Mesendoderm (in vitro differentiated cells): Measurements from ENCODE around the gene UBR1.

ENCODE experiments used
- DNase-seq: peaks from one replicate; pipeline ENCODE4 v3.0.0; 2013
- H2AK5ac ChIP-seq: 2 replicates; pipeline ENCODE4 v1.6.1; 2013; ENCODE audit warnings: low read length, inconsistent platforms
- H2BK120ac ChIP-seq: 2 replicates; pipeline ENCODE4 v1.6.1; 2013; ENCODE audit warnings: low read depth, mild to moderate bottlenecking, low read length, moderate library complexity, mixed read lengths
- H2BK15ac ChIP-seq: replicated peaks from 2 replicates; pipeline ENCODE4 v1.6.1; 2013; ENCODE audit warnings: low read depth, mild to moderate bottlenecking, moderate library complexity
- H2BK5ac ChIP-seq: 2 replicates; pipeline ENCODE4 v1.6.1; 2013; ENCODE audit warnings: low read length, inconsistent platforms
- H3K18ac ChIP-seq: 2 replicates; pipeline ENCODE4 v1.6.1; 2013; ENCODE audit warnings: mild to moderate bottlenecking, low read length, mixed read lengths
- H3K23ac ChIP-seq: one replicate; pipeline ENCODE4 v1.6.1; 2013; ENCODE audit warnings: low read length
- H3K27ac ChIP-seq: 2 replicates; pipeline ENCODE4 v1.5.1; 2013; ENCODE audit warnings: low read depth, mild to moderate bottlenecking, inconsistent platforms, low read length, moderate library complexity
- H3K27me3 ChIP-seq: 2 replicates; pipeline ENCODE4 v1.6.1; 2013; ENCODE audit warnings: low read length, control low read depth, mild to moderate bottlenecking, inconsistent platforms; ENCODE audit not compliant: insufficient read depth, poor library complexity
- H3K36me3 ChIP-seq: 2 replicates; pipeline ENCODE4 v1.6.1; 2013; ENCODE audit warnings: low read length, inconsistent platforms; ENCODE audit not compliant: control insufficient read depth, insufficient read depth
- H3K4ac ChIP-seq: one replicate; pipeline ENCODE4 v1.6.1; 2013; ENCODE audit warnings: low read depth, mild to moderate bottlenecking, low read length, moderate library complexity
- H3K4me1 ChIP-seq: 2 replicates; pipeline ENCODE4 v1.6.1; 2013; ENCODE audit warnings: low read depth, low read length, inconsistent platforms; ENCODE audit not compliant: control insufficient read depth
- H3K4me2 ChIP-seq: 2 replicates; pipeline ENCODE4 v1.6.1; 2013; ENCODE audit warnings: low read length
- H3K4me3 ChIP-seq: 2 replicates; pipeline ENCODE4 v1.5.1; 2013; ENCODE audit warnings: mild to moderate bottlenecking, low read length
- H3K56ac ChIP-seq: one replicate; pipeline ENCODE4 v1.6.1; 2013; ENCODE audit warnings: low read length
- H3K79me1 ChIP-seq: 2 replicates; pipeline ENCODE4 v1.6.1; 2013; ENCODE audit warnings: low read length, inconsistent platforms
- H3K79me2 ChIP-seq: 2 replicates; pipeline ENCODE4 v1.6.1; 2013; ENCODE audit warnings: mild to moderate bottlenecking, low read length; ENCODE audit not compliant: control insufficient read depth, insufficient read depth
- H3K9ac ChIP-seq: 2 replicates; pipeline ENCODE4 v1.6.1; 2013; ENCODE audit warnings: low read length, inconsistent platforms
- H4K5ac ChIP-seq: one replicate; pipeline ENCODE4 v1.6.1; 2013; ENCODE audit warnings: low read length
- H4K8ac ChIP-seq: one replicate; pipeline ENCODE4 v1.6.1; 2013; ENCODE audit warnings: low read depth, mild to moderate bottlenecking, control low read depth, low read length, moderate library complexity
- WGBS: extraction: QIAGEN DNeasy Blood & Tissue Kit; methylation state at CpG from one replicate; pipeline ENCODE4 v1.1.7; 2013; ENCODE audit warnings: low lambda C conversion rate, missing lambda C conversion rate; ENCODE audit not compliant: insufficient coverage; ENCODE audit errors: extremely low coverage; 5-methylcytosine and 5-hydroxymethylcytosine counted together

Gene UBR1

DNA sequence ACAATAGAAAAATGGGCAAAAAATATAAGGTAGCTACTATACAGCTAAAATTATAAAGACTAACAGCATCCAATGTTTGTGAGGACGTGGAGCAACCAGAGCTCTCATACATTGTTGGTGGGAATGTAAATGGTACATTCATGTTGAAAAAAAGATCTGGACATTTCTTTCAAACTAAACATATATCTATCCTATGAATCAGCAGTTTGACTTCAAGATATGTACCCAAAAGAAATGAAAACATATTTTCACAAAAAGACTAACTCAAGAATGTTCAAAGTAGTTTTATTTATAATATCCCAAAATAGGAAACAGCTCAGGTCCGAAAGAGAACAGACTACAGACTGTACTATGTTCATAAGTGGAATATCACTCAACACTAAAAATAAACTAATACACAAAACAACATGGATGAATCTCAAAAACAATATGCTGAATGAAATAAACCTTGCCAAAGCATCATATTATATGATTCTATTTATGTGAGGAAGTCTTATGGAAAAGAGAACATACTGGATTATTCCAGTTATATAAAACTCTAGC, 176.5 kb downstream of the UBR1 start:
- H3K79me1 ChIP-seq, result no peaks in the 10 kb centered on the region
- no peak overlapping the region for H4K5ac ChIP-seq
- H2AK5ac ChIP-seq, result no peak overlapping the region
- no peaks in the 10 kb centered on the region for H3K4me1 ChIP-seq
- H3K27me3 ChIP-seq, result no peaks in the 10 kb centered on the region
- no peak for DNase-seq
- H4K8ac ChIP-seq, result no peak overlapping the region
- no peak overlapping the region for H3K4me2 ChIP-seq
- H3K23ac ChIP-seq, result no peak overlapping the region
- H3K18ac ChIP-seq, result no peak overlapping the region
- no peaks in the 10 kb centered on the region for H3K36me3 ChIP-seq
- no peak overlapping the region for H2BK5ac ChIP-seq
- no CpG with 5 or more reads among the region's 2 CpGs for WGBS
- H3K4me3 ChIP-seq, result no peak overlapping the region
- no peak overlapping the region for H3K4ac ChIP-seq
- no peak overlapping the region for H3K56ac ChIP-seq
- no peak overlapping the region for H2BK15ac ChIP-seq
- no peak overlapping the region for H3K27ac ChIP-seq
- no peak overlapping the region for H3K9ac ChIP-seq
- H3K79me2 ChIP-seq, result no peaks in the 10 kb centered on the region
- H2BK120ac ChIP-seq, result no peak overlapping the region

DNA sequence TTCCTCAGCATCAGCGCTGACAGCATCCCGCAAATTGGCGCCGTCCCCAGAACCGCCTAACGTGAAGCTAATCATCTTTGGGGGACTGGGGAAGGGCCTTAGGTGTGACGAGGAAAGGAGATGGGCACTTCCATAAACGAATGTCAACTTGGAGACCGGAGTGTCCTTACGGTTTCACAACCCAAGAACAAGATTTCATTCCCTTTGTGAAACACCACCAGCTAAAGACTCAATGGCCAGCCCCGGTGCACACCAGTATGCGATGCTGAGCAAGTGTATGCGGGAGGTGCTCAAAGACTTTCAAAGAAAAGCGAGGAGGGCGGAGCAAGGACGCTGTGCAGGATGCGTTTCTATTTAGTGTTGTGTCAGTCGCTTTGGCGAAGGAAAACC, 184.5 kb downstream of the UBR1 start:
- no peaks in the 10 kb centered on the region for H3K79me2 ChIP-seq
- H3K4me1 ChIP-seq, result peaks cover 4% of the 10 kb centered on the region
- H3K79me1 ChIP-seq, result no peaks in the 10 kb centered on the region
- H3K27ac ChIP-seq, result no peak overlapping the region
- WGBS, result no CpG with 5 or more reads among the region's 19 CpGs
- H3K23ac ChIP-seq, result no peak overlapping the region
- no peaks in the 10 kb centered on the region for H3K36me3 ChIP-seq
- H2BK15ac ChIP-seq, result no peak overlapping the region
- H3K4me2 ChIP-seq, result peak overlapping the region; percentile 86
- H3K4ac ChIP-seq, result no peak overlapping the region
- H2BK5ac ChIP-seq, result no peak overlapping the region
- H4K5ac ChIP-seq, result no peak overlapping the region
- H3K27me3 ChIP-seq, result no peaks in the 10 kb centered on the region
- no peak overlapping the region for H4K8ac ChIP-seq
- peak overlapping the region; percentile 43 for H3K9ac ChIP-seq
- no peak overlapping the region for H3K18ac ChIP-seq
- no peak overlapping the region for H2AK5ac ChIP-seq
- H3K4me3 ChIP-seq, result peak overlapping the region; percentile 43
- peak overlapping the region; percentile 26 for H3K56ac ChIP-seq
- no peak for DNase-seq
- H2BK120ac ChIP-seq, result no peak overlapping the region

DNA sequence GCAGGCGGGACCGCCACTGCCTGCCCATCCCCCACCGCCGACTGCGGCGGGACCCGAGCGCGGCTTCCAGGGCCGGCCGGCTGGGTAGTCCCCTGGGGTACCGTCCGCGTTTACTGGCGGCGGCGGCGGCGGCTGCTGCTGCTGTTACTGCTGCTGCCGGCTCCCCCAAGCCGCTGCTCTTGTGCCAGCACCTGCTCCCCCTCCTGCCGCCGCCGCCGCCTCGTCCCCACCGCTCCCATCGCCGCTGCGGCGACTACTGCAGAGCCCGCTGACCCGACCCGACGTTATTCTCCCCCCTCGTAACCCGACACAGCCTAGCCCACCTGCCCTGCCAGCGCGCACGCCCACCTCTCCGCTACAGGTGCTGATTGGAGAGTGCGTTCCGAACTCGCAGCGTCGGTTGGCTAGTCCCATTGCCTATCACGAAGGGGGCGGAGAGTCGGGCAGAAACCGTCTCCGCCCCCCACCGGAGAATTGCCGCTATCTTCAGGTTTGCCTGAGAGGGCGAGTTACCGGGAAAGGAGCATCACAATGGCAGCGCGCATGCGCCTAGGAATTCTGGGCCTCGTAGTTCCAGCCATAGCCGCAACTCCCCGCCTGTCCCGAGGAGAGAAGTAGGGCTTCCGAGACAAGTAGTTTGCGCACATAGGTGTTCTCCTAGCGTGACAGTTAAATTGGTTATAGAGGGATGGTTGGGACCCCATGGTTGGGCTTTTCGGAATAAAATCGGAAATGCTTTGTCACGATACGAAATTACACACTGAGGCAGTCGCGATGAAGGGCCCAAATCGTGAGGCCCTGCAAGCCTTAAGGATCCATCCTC, 185.1 kb downstream of the UBR1 start, which contains the start of gene TTBK2:
TTBK2 (minus strand) TSS at position 260 of the 823 bp plus-strand sequence. CDS start 42,161 bp downstream, outside the sequence.
- Histone ChIP-seq H2BK15ac (no peak within 1 kb of the TSS), H3K56ac (peak within 1 kb of the TSS; percentile 79), H3K4me3 (peak within 1 kb of the TSS; percentile 45), H3K4ac (no peak within 1 kb of the TSS), H3K27ac (peak within 1 kb of the TSS; percentile 9), H3K23ac (no peak within 1 kb of the TSS), H2BK120ac (no peak within 1 kb of the TSS), H2BK5ac (no peak within 1 kb of the TSS), H3K79me1 (no peaks in the 10 kb centered on the region), H3K4me2 (peak within 1 kb of the TSS; percentile 86), H3K4me1 (peaks cover 4% of the 10 kb centered on the region), H3K27me3 (no peaks in the 10 kb centered on the region), H3K9ac (peak within 1 kb of the TSS; percentile 43), H2AK5ac (no peak within 1 kb of the TSS), H3K36me3 (no peaks in the 10 kb centered on the region), H4K8ac (peak within 1 kb of the TSS; percentile 30), H3K18ac (peak within 1 kb of the TSS; percentile 40), H3K79me2 (no peaks in the 10 kb centered on the region), H4K5ac (no peak within 1 kb of the TSS)
- DNase-seq, result peak; percentile 99
- WGBS, result no CpG with 5 or more reads among the region's 72 CpGs

DNA sequence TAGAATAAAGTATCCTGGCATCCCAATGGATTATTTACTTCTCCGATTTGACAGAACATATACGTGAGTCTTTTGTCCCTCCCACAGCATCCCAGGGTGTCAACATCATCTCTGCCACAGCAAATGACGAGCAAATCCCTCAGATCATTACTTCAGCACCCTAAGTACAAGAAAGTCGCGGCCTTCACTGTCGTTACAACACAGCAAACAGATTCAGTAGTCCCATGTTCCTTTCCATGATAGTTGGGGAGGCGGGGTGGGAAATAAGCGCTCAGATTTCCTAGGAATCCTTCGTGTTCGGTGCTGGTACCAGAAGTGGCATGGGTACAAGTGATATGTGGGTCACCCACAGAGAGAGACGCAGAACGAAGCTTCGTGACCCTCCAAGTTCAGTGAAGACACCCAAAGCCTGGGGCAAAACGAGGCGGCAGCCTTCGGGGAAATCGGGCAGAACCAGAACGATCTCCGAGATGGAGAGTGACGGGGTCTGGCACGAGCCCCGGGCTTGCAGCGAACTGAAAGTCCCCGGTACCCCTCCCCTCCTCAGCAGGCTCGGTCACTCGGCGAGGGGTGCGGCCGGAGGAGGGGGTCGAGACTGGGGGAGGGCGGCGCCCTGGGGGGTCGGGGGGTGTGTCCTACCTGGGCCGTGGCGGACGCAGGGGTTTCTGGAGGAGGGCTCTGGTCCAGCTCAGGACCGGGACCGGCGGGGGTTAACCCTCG, 185.9 kb downstream of the UBR1 start:
- Histone ChIP-seq H3K79me2 (no peaks in the 10 kb centered on the region), H3K79me1 (no peaks in the 10 kb centered on the region), H3K56ac (peak overlapping the region; percentile 79), H3K4me3 (peak overlapping the region; percentile 45), H3K23ac (no peak overlapping the region), H2AK5ac (no peak overlapping the region), H2BK15ac (no peak overlapping the region), H3K9ac (peak overlapping the region; percentile 40), H3K27ac (peak overlapping the region; percentile 9), H2BK120ac (no peak overlapping the region), H2BK5ac (no peak overlapping the region), H4K8ac (peak overlapping the region; percentile 30), H3K4ac (no peak overlapping the region), H3K36me3 (no peaks in the 10 kb centered on the region), H3K27me3 (no peaks in the 10 kb centered on the region), H3K4me2 (peak overlapping the region; percentile 18), H3K4me1 (peaks cover 4% of the 10 kb centered on the region), H3K18ac (peak overlapping the region; percentile 40), H4K5ac (no peak overlapping the region)
- peak; percentile 52 for DNase-seq
- no CpG with 5 or more reads among the region's 40 CpGs for WGBS

DNA sequence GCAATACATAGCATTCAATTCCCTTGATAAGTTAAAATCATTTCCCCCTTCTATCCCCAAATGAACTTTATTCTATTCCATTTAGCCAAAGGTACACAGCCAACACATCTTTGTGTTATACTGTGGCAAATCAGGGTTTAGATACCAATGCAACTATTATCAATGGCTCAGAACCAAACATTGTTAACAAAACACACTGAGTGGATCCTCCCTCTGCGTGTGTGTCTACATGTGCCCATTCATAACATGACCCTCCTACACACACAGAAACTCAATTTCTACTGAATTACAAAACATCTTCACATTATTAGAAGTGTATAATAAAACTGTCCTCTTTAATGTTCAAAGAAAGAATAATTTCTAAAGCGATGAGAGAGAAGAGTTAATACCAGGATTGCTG, 186.5 kb downstream of the UBR1 start:
- WGBS, result no CpG with 5 or more reads among the region's 2 CpGs
- no peak overlapping the region for H4K8ac ChIP-seq

More for the DNA sequence above, 186.5 kb downstream of the UBR1 start:
- no peak overlapping the region for H2BK15ac ChIP-seq
- no peaks in the 10 kb centered on the region for H3K79me1 ChIP-seq
- no peak for DNase-seq
- H3K4me2 ChIP-seq, result no peak overlapping the region
- no peak overlapping the region for H3K23ac ChIP-seq
- H3K4me1 ChIP-seq, result peaks cover 4% of the 10 kb centered on the region
- H3K36me3 ChIP-seq, result no peaks in the 10 kb centered on the region
- H3K56ac ChIP-seq, result no peak overlapping the region
- H2AK5ac ChIP-seq, result no peak overlapping the region
- H3K4me3 ChIP-seq, result no peak overlapping the region
- H4K5ac ChIP-seq, result no peak overlapping the region
- H2BK5ac ChIP-seq, result no peak overlapping the region
- H3K9ac ChIP-seq, result peak overlapping the region; percentile 40
- H3K18ac ChIP-seq, result no peak overlapping the region
- H3K4ac ChIP-seq, result no peak overlapping the region
- H2BK120ac ChIP-seq, result no peak overlapping the region
- H3K79me2 ChIP-seq, result no peaks in the 10 kb centered on the region
- no peak overlapping the region for H3K27ac ChIP-seq
- H3K27me3 ChIP-seq, result no peaks in the 10 kb centered on the region
